ELR (cell line): ENCODE results near the gene SYT1.

Experiments
- DNase-seq: peaks from one replicate; pipeline ENCODE4 v3.0.0-alpha.2; 2015; ENCODE audit warnings: low read depth

The SYT1 gene

DNA sequence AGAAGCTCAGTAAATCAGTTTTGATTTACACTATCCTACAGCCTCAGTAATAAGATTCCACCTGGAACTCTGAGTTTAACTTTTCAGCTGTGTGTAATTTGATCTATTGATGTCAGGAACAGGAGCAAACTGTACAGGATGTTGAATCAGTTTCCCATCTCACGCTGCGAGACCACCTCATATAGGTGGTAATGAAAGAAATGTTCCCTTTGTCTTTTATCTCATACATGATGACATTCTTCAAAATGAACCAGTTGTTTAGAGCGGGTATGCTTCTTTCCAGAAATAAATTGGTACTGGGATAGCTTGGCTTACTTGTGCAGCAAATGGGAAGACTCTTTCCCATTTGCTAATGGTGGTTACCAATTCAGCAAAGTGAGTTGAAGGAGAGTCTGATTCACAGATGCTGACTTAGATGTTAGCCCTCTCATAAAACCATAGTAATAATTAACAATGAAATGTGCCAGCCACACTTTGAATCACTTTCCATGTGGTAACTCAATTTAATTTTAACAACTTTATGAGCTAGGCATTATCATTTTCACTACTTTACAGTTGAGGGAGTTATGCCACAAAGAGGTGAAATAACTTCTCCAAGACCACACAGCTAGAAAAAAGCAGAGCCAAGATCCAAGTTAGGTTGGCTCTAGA is 574.7 kb downstream of the SYT1 start:
- no peak for DNase-seq

DNA sequence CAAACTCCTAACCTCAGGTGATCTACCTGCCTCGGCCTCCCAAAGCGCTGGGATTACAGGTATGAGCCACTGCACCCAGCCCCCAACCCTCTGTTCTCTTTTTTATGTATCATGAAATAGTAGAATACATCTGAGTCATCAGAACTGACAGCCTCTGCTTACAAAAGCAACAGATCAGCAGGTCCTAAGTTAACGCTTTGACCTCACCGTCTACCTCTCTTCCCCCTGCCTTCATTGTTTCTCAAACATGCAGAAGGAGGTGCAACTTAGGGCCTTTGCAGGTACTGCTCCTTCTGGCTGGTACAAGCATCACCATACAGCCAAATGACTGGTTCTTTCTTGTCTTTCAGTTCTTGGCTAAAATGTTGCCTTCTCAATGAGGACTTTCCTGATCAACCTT is 577.0 kb downstream of the SYT1 start:
- no peak for DNase-seq

DNA sequence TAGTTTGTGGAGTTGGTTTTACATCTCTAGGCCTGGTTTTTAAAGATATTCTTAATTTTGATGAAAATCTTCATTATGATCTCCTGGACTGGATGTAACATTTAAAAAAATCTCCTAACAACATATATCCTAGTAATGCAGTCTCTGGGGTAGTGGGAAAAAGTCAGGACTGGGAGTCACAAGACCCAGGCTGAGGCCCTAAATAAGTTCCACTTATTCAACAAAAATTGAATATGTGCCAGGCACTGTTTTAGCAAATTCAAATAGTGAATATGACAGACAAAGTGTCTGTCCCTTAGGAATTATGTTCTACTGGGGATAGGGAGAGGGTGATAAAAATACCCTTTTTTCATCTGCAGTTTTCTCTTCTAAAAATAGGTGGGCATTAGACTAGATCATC is 577.8 kb downstream of the SYT1 start:
- DNase-seq = no peak

DNA sequence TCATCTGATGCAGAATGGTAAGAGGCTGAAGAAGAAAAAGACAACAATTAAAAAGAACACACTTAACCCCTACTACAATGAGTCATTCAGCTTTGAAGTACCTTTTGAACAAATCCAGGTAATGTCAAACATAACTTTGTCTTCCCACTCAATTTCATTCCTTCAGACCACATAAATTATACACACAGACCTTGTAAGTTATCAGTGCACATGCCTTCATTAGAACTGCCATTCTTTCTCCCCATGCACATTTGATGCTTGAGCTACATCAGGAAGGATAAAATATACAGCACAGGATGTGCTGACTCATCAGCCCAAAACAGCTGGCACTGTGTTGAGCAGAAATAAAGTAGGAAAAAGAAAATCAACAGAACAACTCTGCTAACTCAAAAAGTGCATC is 579.5 kb downstream of the SYT1 start:
- peak; percentile 52 for DNase-seq

DNA sequence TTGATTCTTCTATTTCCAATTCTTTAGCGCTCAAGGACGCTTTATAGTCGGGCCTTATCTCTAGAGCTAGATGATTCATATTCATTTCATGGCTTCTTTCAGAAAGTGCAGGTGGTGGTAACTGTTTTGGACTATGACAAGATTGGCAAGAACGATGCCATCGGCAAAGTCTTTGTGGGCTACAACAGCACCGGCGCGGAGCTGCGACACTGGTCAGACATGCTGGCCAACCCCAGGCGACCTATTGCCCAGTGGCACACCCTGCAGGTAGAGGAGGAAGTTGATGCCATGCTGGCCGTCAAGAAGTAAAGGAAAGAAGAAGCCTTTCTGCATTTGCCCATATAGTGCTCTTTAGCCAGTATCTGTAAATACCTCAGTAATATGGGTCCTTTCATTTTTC is 584.2 kb downstream of the SYT1 start:
- DNase-seq = no peak

DNA sequence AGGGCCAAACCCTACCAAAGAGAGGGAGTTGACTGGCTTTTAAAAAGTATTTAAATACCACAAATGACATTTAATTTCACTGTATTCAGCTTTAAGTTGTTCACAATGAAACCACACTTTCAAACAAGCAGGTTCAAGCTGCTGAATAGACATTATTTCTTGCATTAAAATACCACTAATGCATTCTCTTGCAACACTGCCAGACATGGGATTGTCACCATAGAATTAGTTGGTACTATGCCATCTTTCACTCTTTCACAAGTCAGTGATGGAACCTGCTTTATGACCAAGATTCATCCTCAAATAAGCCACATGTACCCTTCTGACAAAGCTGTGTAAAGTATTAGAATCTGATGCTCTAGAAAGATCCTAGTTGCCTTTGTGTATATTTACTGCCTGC is 586.8 kb downstream of the SYT1 start:
- no peak for DNase-seq

DNA sequence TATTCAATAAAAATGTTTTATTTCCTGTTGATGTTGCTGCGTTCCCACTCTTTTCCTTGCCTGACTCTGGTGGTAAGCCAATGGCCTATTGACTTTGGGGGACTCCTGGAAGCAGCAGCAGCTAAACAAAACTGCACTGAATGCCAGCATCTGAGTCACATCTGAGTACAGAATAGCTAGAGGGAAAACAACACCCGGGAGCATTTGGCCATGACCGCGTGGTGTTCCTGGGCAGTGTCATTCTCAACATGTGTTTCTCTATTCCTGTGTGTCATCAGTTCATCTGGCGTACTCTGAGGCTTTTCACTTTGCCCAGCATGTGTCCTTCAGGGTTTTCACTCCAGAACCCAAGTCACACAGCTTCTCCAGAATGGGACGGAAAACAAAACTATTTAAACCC is 587.4 kb downstream of the SYT1 start:
- peak; percentile 97 for DNase-seq

DNA sequence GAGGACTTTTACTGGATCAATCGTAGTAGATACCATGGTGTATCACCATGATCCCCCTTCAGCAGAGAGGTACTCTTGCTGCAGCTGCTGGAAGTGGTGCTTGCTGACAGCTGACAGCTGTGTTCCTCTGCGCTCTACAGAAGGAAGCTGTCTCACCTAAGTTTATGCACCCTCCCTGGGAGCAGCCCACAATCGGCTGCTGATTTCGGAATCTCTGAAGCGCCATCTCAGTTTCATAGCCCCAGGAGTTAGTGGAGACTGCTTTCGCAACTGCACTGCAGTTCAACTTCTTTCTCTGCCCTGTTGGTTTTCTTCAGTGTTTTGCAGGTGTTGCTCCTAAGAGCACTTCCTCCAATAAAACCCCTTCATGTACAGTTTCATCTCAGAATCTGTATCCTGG is 588.3 kb downstream of the SYT1 start:
- peak; percentile 1 for DNase-seq

DNA sequence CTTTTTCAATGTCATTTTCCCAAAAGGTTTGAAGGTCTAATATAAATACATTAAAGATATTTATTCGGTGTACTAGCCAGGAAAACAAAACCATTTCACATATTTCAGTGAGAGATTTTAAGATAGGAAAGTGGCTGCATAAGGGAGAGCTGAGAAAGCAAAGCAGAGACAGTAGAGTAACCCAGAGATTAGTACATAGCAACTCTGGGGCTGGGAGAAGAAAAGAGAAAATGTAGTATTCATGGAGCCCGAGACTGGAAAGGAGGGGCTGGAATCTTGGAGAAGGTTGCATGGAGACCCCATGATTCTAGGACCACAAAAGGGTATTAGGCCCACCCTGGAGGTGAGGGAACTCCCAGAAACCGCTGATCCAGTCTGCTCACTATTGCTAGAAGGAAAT is 589.2 kb downstream of the SYT1 start:
- no peak for DNase-seq

DNA sequence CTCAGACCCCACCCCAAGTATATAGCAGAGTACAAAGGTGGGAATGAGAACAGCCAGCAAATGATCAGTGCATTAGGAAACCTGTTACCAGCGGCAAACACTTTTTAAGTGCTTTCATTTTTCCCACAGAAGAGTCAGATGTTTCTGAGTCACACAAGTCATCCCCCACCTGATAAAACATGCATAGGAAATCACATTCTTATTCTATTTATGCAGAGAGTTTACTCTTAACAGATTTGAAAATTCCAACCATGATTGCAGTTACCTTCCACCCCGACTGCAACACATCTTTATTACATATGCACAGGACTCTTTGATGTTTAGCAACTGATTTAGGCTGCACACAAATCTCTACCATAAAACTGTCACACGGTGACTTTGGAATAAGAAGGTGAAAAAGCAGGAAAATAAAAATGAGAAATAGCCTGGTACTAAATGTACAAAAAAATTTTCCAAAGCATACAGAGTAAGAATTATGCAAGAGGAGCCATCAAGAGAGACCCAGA is 589.8 kb downstream of the SYT1 start:
- peak; percentile 66 for DNase-seq

DNA sequence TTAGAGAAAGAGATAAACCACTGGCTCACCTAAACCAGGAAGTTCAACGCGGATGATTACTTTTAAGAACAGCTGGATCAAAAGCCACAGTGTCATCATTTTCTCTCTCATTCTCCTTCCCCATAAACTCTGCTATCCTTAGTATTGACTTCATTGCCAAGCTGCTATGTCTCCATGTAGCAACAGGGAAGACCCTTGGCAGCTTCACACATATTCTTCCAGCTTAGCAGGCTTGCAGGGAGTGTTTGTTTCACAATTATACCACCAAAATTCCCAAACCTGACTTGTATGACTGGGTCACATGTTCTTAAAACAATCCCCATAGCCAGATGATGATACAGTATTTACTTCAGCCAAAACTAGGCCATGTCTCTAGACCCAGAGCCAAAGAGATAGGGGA is 590.7 kb downstream of the SYT1 start:
- DNase-seq = no peak

DNA sequence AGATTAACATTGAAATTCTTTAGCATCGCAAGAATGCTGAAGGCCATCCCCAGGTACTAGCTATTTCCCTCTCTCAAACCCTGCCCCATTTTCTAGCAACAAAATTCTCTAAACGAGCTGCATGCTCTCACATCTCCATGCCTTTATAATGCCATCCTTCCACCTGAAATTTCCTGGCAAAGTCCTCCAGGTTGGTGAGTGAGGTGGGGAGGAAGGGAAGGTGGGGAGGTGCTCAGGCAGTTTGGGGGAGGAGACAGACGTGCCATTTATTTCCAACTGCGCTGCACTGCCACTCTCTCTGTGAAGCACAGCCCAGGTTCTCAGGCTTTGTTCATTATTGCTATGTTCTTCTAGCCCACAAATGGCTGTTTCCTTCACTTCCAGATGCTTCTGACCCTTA is 617.7 kb downstream of the SYT1 start:
- DNase-seq = no peak

DNA sequence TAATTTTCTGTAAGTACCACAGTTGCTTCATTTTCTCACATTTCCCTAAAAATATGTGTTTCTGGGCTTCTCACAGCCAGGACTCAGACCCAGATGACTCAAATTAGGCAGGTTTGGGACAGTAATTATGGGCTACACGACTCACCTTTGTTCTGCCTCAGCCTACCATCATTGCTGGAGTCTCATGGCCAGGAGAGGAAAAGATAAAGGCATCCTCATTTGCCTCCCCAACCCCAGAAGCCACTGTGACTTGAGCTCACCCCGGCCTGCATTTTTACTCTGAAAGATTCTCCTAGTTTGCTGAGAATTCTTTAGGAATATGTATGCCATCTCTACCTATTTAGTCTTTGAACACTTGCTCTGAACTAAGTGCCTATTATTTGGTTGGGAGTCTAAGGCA is 618.3 kb downstream of the SYT1 start:
- no peak for DNase-seq

DNA sequence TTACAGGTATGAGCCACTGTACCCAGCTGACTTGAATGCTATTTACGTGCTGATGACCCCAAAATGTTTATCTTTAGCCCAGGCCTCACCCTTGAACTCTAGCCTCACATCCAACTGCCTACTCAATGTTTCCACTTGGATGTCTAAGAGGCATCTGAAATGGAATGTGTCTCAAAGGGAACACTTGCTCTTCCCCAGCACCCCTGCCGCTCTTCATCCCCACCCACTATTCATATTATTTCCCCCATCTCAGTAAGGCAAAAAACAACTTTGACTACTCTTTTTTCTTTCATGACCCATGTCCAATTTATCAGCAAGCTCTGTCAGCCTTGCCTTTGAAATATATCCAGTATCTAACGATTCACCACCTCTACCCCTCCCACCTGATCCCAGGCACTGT is 621.6 kb downstream of the SYT1 start:
- DNase-seq = no peak

DNA sequence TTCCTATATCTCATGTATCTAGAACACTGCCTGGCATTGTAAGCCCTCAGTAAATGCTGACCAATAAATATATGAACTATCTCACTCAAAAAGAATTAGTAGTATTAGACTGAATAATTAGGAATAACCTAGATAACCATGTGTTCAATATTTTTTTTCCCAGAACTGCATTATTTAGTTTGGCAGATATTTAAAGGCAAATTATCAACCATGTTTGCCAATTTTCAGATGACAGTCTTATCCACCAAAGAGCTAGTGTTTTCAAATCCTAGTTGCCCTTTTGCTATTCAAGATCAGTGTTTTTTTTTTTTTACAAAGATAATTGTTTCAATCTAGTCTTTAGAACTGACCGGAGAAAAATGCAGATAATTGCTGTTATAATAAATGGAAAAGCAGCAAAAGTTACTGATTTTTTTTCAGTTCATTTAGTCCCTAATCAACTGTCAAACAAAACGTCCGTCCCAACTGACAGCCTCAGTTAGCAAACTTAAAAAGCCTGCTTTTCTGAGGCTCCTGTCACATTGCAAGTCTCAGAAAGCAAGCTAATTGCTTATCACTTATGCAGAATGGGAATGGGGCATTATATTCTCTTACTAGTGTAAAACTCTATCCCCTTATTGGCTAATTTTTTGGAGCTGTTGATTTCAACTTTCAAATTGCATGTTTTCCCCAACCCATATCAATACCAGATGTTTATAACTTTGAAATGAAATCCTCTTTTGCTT is 623.0 kb downstream of the SYT1 start:
- DNase-seq = no peak
